HepG2 (cell line): ENCODE measurements around the gene IFT172. TPM values are rescaled to one million over a fixed set of nuclear protein-coding genes. Genes with fewer than 3 reads are reported as not detected.

Source experiments
- ATF7 ChIP-seq, 2 experiments: fragments of 450-650 bp in 1 of 2; sonication (generic) in 1 of 2; formaldehyde crosslinking in 1 of 2; IDR thresholded peaks; 2 replicates each; pipeline versions ENCODE4 v1.4.0 to v1.6.1; 2016 to 2020; ENCODE audit warnings: antibody characterized with exemption in 1 of 2, mild to moderate bottlenecking in 1 of 2, missing genetic modification reagents in 1 of 2
- CENPBD1 ChIP-seq: sonication (generic); formaldehyde crosslinking; IDR thresholded peaks from 2 replicates; pipeline ENCODE4 v1.8.0; 2022; ENCODE audit warnings: missing genetic modification reagents, low read depth, mild to moderate bottlenecking, borderline replicate concordance
- LRRFIP1 ChIP-seq: sonication (generic); formaldehyde crosslinking; conservative IDR thresholded peaks from 2 replicates; pipeline ENCODE4 v1.4.0; 2020; ENCODE audit warnings: missing genetic modification reagents
- MLX ChIP-seq: IDR thresholded peaks from 2 replicates; pipeline ENCODE4 v1.6.1; 2016
- ONECUT2 ChIP-seq: sonication (generic); formaldehyde crosslinking; IDR thresholded peaks from 2 replicates; pipeline ENCODE4 v1.4.0; 2020; ENCODE audit warnings: missing genetic modification reagents
- PRDM15 ChIP-seq: sonication (generic); formaldehyde crosslinking; IDR thresholded peaks from 2 replicates; pipeline ENCODE4 v1.4.0; 2020; ENCODE audit warnings: missing genetic modification reagents
- PREB ChIP-seq: sonication (generic); formaldehyde crosslinking; IDR thresholded peaks from 2 replicates; pipeline ENCODE4 v1.4.0; 2020; ENCODE audit warnings: missing genetic modification reagents
- SNAPC2 ChIP-seq: sonication (generic); formaldehyde crosslinking; IDR thresholded peaks from 2 replicates; pipeline ENCODE4 v1.8.1; 2022; ENCODE audit warnings: mild to moderate bottlenecking, missing genetic modification reagents
- YY1 ChIP-seq: IDR thresholded peaks from 2 replicates; pipeline ENCODE4 v1.6.1; 2011; ENCODE audit warnings: low read length, low read depth, moderate library complexity, mild to moderate bottlenecking; ENCODE audit not compliant: insufficient read depth, insufficient replicate concordance
- ZBTB49 ChIP-seq: sonication (generic); formaldehyde crosslinking; IDR thresholded peaks from 2 replicates; pipeline ENCODE4 v1.4.0; 2020; ENCODE audit warnings: missing genetic modification reagents, borderline replicate concordance
- ZNF335 ChIP-seq: sonication (generic); formaldehyde crosslinking; IDR thresholded peaks from 2 replicates; pipeline ENCODE4 v1.4.0; 2020; ENCODE audit warnings: missing genetic modification reagents
- ZNF432 ChIP-seq: sonication (generic); formaldehyde crosslinking; IDR thresholded peaks from 2 replicates; pipeline ENCODE4 v1.5.0; 2020; ENCODE audit warnings: missing genetic modification reagents, mild to moderate bottlenecking, borderline replicate concordance
- ZSCAN12 ChIP-seq: sonication (generic); formaldehyde crosslinking; IDR thresholded peaks from 2 replicates; pipeline ENCODE4 v1.9.0; 2021; ENCODE audit warnings: mild to moderate bottlenecking, missing genetic modification reagents
- polyA plus RNA-seq, 8 experiments: library from polyadenylated mRNA; depleted of rRNA in 3 of 8; stranded (reverse) in 7 of 8; unstranded in 1 of 8; fragments of >200 nt; fragmentation: Illumina TruSeq in 4 of 8; extraction: Trizol in 4 of 8; gene quantifications; 2 replicates each; pipeline versions ENCODE4 v1.2.1 to v1.2.3, GENCODE V29; 2011 to 2016; ENCODE audit warnings: low read depth in 4 of 8, missing spikeins in 1 of 8, mixed read lengths in 1 of 8; ENCODE audit not compliant: insufficient read depth in 1 of 8
- total RNA-seq, 5 experiments: library from RNA; depleted of rRNA; stranded (reverse); fragments of >200 nt; fragmentation: Illumina TruSeq; extraction: Trizol; gene quantifications; 2 replicates each; pipeline ENCODE4 v1.2.3, GENCODE V29; 2016; ENCODE audit warnings: low read depth in 1 of 5

IFT172 gene
- total and polyA plus RNA-seq, 2 of the 13 experiments (the other 11 are each of a cell fraction or from before 2014, with no cell fraction given), result 21.6 to 35.7 TPM

- TF ChIP-seq CENPBD1 (CRISPR knock-in tag) (no peak), MLX (CRISPR knock-in tag) (no peak), PREB (CRISPR knock-in tag) (no peak), ATF7 (IDR thresholded peaks at IDR 0.05) (no peak), ATF7 (CRISPR knock-in tag; IDR thresholded peaks at IDR 0.05) (no peak), ZBTB49 (CRISPR knock-in tag) (no peak), ZNF432 (CRISPR knock-in tag) (no peak), ZSCAN12 (no peak), SNAPC2 (no peak), LRRFIP1 (CRISPR knock-in tag) (no peak), PRDM15 (CRISPR knock-in tag) (no peak), ONECUT2 (CRISPR knock-in tag) (no peak), YY1 (no peak), ZNF335 (CRISPR knock-in tag) (0 out of 2 replicates have a peak, but pooled peaks have one; percentile 33)
Observed at GRCh38 chr2:27494284-27494943, 4.9 kb upstream of the IFT172 start (continued).
